Subcutaneous abdominal adipose tissue (tissue), 5 donors: Measurements from ENCODE around the gene PNPLA1.

ENCODE experiments used
- H3K27ac ChIP-seq: one replicate; pipeline ENCODE4 v1.7.0; 2013; ENCODE audit warnings: low read depth, mild to moderate bottlenecking, inconsistent platforms, low read length, moderate library complexity
- H3K27me3 ChIP-seq, 5 donors: one replicate each; pipeline ENCODE4 v1.7.0; 2013; ENCODE audit warnings: low read length in 5 of 5, inconsistent platforms in 1 of 5; ENCODE audit not compliant: control insufficient read depth in 5 of 5, insufficient read depth in 4 of 5
- H3K36me3 ChIP-seq, 5 donors: one replicate each; pipeline ENCODE4 v1.7.0; 2013; ENCODE audit warnings: low read length in 5 of 5; ENCODE audit not compliant: control insufficient read depth in 5 of 5, insufficient read depth in 5 of 5
- H3K4me1 ChIP-seq, 5 donors: one replicate each; pipeline ENCODE4 v1.7.0; 2013; ENCODE audit warnings: low read length in 5 of 5, mild to moderate bottlenecking in 3 of 5, moderate library complexity in 1 of 5; ENCODE audit not compliant: control insufficient read depth in 5 of 5, insufficient read depth in 5 of 5
- H3K4me3 ChIP-seq, 5 donors: one replicate each; pipeline ENCODE4 v1.7.0; 2013; ENCODE audit warnings: low read length in 5 of 5, low read depth in 1 of 5
- H3K9ac ChIP-seq, 5 donors: one replicate each; pipeline ENCODE4 v1.7.0; 2013; ENCODE audit warnings: low read length in 5 of 5, mild to moderate bottlenecking in 4 of 5, moderate library complexity in 3 of 5
- H3K9me3 ChIP-seq, 5 donors: one replicate each; pipeline ENCODE4 v1.7.0; 2013; ENCODE audit warnings: low read length in 5 of 5; ENCODE audit not compliant: control insufficient read depth in 5 of 5
- donor health status: healthy.
- donor health status: healthy.
- donor health status: healthy.
- donor health status: healthy.
- donor health status: healthy.

Gene PNPLA1

DNA sequence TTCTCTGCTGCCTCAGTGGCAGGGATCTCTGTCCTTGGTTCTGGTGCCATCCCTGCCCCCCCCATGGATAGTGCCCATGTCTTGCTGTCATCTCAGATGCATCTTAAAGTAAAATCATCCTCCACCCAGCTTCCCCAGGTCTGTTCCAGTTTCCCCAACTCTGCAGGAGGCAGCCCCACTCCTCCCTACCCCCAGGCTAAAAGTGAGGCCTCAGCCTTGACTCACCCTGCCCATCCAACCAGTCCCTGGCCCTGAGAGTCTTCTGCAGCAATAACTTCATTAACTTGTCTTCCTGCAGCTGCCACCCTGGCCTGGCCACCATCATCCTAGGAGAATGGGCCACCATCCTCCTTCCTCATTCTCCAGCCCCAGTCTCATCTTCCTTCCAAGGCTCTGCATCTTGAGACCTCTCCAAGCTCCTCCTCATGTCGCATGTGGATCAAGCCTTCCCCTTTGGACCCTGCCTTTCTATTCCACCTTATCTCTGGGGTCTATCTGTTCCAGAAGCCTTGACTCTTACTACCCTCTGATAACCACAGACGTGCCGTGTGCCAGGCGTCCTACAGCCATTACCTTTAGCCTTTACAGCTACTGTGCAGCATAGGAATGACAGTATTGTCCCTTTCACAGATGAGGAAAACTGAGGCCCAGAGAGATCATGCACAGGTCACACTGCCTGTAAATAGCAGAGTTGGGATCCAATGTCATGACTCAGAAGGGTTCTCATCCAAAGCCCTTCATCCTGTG is 2.0 kb upstream of the PNPLA1 start:
- Histone ChIP-seq H3K4me3 (no peak overlapping the region), H3K36me3 (no peaks in the 10 kb centered on the region), H3K27me3 (peaks cover 0 to 30% (median 28%) of the 10 kb centered on the region in 5 donors), H3K27ac (no peak overlapping the region), H3K4me1 (no peaks in the 10 kb centered on the region), H3K9me3 (peaks cover 0 to 12% (median 10%) of the 10 kb centered on the region in 5 donors), H3K9ac (no peak overlapping the region)

DNA sequence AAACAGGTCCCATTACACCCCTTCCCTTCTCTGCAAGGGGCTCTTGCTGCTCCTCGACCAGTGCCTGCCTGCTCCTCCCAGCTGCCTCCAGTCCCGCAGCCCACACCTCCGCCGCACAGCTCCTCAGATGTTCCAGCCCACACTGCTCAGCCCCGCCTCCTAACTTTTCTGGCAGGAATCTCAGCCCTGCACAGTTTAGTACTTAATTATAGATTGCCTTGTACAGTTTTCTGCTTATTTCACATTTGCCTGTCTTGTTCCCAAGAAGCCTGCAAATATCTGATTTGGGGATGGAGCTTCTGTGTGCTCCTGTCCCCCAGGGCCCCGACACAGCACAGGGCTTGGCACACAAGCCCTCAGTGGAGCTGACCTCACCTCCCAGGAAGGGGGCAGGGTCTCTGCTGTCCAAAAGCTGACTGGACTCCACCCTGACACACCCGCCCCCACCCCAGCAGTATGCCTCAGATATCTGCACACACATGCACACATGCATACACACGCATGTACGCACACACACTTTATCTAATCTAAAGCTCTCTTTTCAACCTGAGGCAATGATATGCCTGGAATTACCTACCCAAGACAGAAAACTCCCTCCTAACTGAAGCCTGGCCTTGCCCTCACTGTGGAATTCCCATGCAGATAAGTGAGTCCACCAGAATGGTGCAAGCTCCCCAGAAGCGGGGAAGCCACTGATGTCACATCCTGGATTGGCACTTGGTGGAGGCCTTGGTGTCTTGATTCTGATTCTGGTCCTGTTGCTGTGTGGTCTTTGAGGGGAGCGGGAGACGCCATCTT is 1.2 kb upstream of the PNPLA1 start:
- no peak overlapping the region for H3K4me3 ChIP-seq
- H3K9me3 ChIP-seq, result peaks cover 0 to 12% (median 10%) of the 10 kb centered on the region in 5 donors
- no peak overlapping the region for H3K27ac ChIP-seq
- H3K4me1 ChIP-seq, result no peaks in the 10 kb centered on the region
- no peak overlapping the region for H3K9ac ChIP-seq
- H3K36me3 ChIP-seq, result no peaks in the 10 kb centered on the region
- H3K27me3 ChIP-seq, result peaks cover 0 to 30% (median 28%) of the 10 kb centered on the region in 5 donors

DNA sequence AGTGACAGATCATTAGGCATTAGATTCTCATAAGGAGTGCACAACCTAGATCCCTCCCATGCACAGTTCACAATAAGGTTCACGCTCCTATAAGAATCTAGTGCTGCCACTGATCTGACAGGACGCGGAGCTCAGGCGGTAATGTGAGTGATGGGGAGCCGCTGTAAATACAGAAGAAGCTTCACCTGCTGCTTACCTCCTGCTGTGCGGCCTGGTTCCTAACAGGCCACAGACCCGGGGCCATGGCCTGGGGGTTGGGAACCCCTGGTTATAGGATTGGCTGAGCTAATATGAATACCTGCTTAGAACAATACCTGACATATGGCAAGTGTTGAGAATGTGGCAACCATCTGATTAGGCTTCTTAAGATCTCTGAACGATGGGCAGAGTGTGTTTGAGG is 2.4 kb downstream of the PNPLA1 start:
- Histone ChIP-seq H3K4me3 (no peak overlapping the region), H3K4me1 (no peaks in the 10 kb centered on the region)

DNA sequence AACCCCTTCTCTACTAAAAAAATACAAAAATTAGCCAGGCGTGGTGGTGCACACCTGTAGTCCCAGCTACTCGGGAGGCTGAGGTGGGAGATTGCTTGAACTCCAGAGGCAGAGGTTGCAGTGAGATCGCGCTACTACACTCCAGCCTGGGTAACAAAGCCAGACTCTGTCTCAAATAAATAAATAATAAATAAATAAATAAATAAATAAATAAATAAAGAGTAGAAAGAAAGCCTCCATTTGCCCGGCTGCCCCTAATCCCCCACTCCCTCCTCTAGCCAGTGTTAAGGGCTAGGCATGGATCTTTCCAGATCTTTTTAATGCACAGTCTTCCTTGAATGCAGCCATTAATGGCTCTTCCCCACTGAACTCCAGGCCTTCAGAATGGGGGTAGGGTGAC is 3.2 kb downstream of the PNPLA1 start:
- H3K4me1 ChIP-seq, result no peaks in the 10 kb centered on the region
- peaks cover 0 to 36% (median 24%) of the 10 kb centered on the region in 5 donors for H3K27me3 ChIP-seq

More for the DNA sequence above, 2.4 kb downstream of the PNPLA1 start:
- H3K9ac ChIP-seq, result no peak overlapping the region
- H3K9me3 ChIP-seq, result no peaks in the 10 kb centered on the region
- no peaks in the 10 kb centered on the region for H3K36me3 ChIP-seq
- H3K27me3 ChIP-seq, result peaks cover 0 to 34% (median 28%) of the 10 kb centered on the region in 5 donors
- H3K27ac ChIP-seq, result no peak overlapping the region

DNA sequence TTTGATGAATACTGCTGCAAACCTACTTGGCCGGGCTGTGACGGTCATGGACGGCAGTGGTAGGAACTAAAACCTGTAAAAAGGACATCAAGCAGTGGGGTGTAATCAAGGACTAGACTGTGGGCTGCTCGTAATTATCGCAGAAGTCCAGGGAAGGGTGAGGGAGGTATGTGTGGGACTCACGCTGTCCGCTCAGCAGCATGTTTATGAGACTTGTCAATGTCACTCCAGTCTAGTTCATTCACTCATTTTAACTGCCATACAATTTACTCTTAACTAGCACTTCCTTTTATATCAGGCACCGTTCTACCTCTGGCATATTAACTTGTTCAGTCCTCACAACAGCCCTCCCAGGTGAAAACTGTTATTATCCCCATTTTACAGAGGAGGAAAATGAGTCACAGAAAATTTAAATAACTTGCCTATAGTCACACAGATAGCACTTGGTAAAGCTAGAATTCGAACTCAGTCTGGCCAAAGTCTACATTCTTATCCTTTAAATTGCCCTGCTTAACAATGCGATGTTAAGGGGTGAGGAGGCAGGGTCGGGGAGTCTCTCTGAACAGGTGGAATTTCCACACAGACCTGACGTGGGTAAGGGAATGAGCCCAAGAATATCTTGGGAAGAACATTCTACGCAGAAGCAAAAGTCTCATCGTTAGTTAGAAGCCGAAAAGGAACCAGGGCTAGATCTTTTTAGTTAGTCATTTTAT is 4.1 kb downstream of the PNPLA1 start:
- Histone ChIP-seq H3K27me3 (peaks cover 0 to 33% (median 21%) of the 10 kb centered on the region in 5 donors), H3K27ac (no peak overlapping the region), H3K4me1 (no peaks in the 10 kb centered on the region), H3K9ac (no peak overlapping the region), H3K9me3 (no peaks in the 10 kb centered on the region), H3K4me3 (no peak overlapping the region), H3K36me3 (no peaks in the 10 kb centered on the region)

More for the DNA sequence above, 3.2 kb downstream of the PNPLA1 start:
- no peak overlapping the region for H3K27ac ChIP-seq
- no peaks in the 10 kb centered on the region for H3K9me3 ChIP-seq
- H3K4me3 ChIP-seq, result no peak overlapping the region
- no peaks in the 10 kb centered on the region for H3K36me3 ChIP-seq
- no peak overlapping the region for H3K9ac ChIP-seq

DNA sequence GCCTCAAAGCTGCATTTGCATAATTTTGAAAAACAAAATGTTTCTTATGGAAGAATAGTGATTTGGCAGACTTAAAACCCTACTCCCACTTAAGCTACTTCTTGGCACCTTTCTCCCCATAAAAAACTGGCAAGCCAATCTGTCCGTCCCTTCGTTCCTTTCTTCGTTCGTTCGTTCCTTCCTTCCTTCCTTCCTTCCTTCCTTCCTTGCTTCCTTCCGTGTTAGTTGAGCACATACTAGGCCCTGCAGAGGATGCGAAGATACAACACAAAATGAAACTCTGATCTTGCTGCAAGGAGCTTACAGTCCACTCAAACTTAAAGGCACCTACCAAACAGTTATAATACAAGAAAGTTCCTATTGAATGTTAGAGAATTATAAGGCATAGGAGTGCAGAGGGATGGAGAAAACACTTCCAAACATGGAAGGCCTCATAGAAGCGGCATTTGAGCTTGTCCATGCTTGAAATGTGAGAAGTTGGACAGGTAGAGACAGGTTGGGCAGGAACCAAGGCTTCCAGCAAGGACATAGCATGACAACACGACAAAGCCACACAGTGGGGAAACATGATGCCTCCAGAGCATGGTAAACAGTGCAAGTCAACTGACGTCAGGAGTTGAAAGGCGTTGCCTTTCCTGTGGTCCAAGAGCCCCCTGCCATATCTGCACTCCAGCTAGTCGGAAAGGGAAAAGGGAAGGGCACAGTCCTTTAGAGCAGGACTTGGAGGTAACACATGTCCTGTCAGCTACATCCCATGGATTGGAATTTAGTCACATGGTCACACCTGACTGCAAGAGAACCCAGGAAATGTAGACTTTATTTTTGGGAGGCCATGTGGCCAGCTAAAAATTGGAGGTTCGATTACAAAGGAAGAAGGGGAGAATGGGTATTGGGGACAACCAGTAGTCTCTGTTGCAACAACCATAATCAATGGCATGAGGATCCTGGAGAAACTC is 7.0 kb downstream of the PNPLA1 start:
- no peak overlapping the region for H3K9ac ChIP-seq
- H3K36me3 ChIP-seq, result no peaks in the 10 kb centered on the region
- no peak overlapping the region for H3K4me3 ChIP-seq
- H3K9me3 ChIP-seq, result no peaks in the 10 kb centered on the region
- no peak overlapping the region for H3K27ac ChIP-seq
- H3K4me1 ChIP-seq, result no peaks in the 10 kb centered on the region
- H3K27me3 ChIP-seq, result peaks cover 0 to 21% (median 5%) of the 10 kb centered on the region in 5 donors

DNA sequence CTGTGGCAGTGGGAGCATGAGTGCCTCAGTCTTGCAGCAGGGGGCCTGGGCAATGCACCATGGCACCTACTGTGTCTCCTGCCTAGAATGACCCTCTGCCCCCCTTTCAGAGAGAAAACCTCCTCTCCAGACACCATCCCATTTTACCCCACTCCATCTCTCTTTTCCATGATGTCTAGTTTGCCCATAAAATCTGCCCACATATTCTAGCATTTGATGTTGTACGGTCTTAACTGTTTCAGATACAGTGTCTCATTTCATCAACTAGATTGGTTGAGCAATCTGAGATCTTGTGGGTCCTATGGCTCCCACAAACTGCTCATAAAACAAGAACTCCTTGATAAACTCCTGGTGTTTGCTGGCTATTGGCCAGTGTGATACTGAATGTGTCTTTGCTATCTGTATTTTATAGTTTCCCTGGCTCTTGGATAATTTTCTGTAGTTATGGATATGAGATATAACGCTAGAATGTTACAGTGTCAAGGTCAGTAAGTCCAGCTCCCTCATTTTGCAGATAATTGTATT is 8.1 kb downstream of the PNPLA1 start:
- Histone ChIP-seq H3K4me3 (no peak overlapping the region), H3K9me3 (no peaks in the 10 kb centered on the region), H3K4me1 (no peaks in the 10 kb centered on the region), H3K27me3 (peaks cover 0 to 21% (median 5%) of the 10 kb centered on the region in 5 donors), H3K9ac (no peak overlapping the region), H3K27ac (no peak overlapping the region), H3K36me3 (no peaks in the 10 kb centered on the region)

DNA sequence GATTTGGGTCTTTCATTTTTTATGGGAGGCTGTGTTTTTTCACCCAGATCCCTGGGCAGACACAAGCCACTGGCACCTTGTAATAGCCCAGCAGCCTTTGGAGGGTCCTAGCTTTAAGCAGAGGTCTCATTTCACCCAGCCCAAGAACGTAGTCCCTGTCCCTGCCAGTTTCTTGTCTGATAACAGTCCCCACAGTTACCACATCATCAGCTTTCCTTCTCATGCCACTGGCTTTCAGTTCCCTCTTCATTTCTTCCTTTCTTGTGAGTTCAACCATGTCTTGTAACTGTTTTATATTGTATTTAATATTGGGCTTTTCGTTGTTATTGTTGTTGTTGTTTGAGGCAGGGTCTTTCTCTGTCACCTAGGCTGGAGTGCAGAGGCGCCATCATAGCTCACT is 10.6 kb downstream of the PNPLA1 start:
- no peak overlapping the region for H3K4me3 ChIP-seq
- no peaks in the 10 kb centered on the region for H3K4me1 ChIP-seq
- H3K9ac ChIP-seq, result no peak overlapping the region
- H3K27me3 ChIP-seq, result peaks cover 3 to 33% (median 17%) of the 10 kb centered on the region in 5 donors
- no peaks in the 10 kb centered on the region for H3K9me3 ChIP-seq
- no peak overlapping the region for H3K27ac ChIP-seq
- H3K36me3 ChIP-seq, result no peaks in the 10 kb centered on the region

DNA sequence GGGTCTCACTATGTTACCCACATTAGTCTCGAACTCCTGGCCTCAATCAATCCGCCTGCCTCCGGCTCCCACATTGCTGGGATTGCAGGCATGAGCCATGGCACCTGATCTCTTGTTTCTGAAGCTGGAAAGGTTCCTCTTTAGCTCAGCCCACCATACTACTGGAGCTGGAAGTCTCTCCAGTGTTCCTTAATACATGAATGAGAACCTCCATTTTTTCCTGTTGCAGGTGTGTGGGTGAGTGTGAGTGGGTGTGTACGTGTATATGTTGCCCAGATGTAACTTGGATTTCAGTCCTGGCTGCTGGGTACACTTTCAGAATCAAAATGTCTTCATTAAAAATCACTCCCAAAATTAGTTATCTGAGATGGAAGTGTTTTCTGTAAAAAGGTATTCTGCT is 11.1 kb downstream of the PNPLA1 start:
- Histone ChIP-seq H3K9ac (no peak overlapping the region), H3K27me3 (peaks cover 3 to 37% (median 22%) of the 10 kb centered on the region in 5 donors), H3K4me1 (no peaks in the 10 kb centered on the region), H3K9me3 (no peaks in the 10 kb centered on the region), H3K27ac (no peak overlapping the region), H3K4me3 (no peak overlapping the region), H3K36me3 (no peaks in the 10 kb centered on the region)
